LHCN-M2 (cell line): ENCODE data around the gene SLC35E2B. TPM values are rescaled to one million over a fixed set of nuclear protein-coding genes. Genes with fewer than 3 reads are reported as not detected.
A peak's percentile ranks its signal among the peaks of the same experiment; 100 is the strongest.
"Not testable (repeated sequence)": the region's sequence is repeated elsewhere in the genome, so short reads cannot be mapped to it uniquely, and the experiment has no call there.

Source experiments
- DNase-seq: peaks from one replicate; pipeline ENCODE4 v3.0.0-alpha.2; 2012; ENCODE audit warnings: low read depth
- polyA plus RNA-seq: library from polyadenylated mRNA; unstranded; fragments of >200 nt; gene quantifications from one replicate; pipeline ENCODE4 v1.2.1, GENCODE V29; 2012; ENCODE audit warnings: missing spikeins
- total RNA-seq: library from RNA; depleted of rRNA; stranded (reverse); fragments of >200 nt; gene quantifications from 2 replicates; pipeline ENCODE4 v1.2.3, GENCODE V29; 2014; rRNA removed

The SLC35E2B gene
- total RNA-seq, result 17.9 and 23.9 TPM in 2 replicates
- 12.0 TPM for polyA plus RNA-seq

DNA sequence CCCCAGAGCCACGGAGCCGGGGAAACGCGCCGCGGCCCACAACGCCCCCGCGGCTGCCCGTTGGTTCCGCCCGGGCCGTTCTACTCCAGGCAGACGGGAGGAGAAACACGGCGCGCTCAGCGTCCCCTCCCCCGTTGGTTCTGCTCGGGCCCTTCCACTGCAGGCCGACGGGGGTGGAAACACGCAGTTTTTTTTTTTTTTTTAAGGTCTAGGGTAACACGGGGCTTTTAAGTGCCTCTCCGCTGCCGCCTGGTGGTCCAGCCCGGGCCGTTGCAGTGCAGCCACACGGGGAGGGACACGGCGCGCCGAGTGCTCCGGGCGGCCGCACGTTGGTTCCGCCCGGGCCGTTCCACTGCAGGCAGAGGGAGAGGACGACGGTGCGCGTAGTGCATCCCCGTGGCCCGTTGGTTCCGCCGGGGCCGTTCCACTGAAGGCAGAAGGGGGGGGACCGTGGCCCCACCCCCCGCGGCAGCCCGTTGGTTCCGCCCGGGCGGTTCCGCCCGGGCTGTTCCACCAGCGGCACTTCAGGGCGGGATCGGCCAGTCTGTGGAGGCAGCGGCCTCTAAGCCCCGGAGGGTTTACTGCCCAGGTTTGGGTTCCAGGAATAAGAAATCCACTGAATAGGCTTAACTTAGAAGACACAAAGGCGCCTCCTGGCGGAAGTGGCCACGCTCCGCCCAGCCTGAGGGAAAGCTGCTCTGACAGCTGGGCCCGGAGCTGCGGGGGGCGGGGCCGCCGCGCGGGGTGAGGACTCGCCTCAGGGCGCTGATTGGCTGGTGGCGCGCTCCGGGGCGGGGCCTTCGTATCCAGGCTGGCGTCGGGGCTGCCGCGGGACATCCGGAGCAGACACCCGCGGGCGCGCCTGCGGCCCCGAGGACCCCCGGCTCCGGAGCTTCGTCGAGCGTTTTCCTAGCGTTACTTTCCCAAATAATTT is at the start of gene SLC35E2B:
Gene SLC35E2B, minus strand, starts transcription at position 82 of the 934 bp plus-strand sequence. CDS start 16,096 bp downstream, outside the sequence.
- peak; percentile 85 for DNase-seq

DNA sequence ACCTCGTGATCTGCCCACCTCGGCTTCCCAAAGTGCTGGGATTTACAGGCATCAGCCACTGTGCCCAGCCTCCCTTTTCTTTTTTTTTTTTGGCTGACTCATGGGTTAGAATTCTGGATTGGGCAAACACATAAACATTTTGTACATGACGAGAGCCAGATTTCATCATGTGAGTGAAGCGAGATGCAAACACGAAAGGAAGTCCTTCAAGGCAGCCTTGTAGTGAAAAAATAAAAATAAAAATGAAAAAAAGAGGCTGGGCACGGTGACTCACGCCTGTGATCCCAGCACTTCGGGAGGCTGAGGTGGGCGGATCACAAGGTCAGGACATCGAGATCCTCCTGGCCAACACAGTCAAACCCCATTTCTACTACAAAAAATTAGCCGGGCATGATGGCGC is 48.4 kb upstream of the SLC35E2B start:
- peak; percentile 98 for DNase-seq

DNA sequence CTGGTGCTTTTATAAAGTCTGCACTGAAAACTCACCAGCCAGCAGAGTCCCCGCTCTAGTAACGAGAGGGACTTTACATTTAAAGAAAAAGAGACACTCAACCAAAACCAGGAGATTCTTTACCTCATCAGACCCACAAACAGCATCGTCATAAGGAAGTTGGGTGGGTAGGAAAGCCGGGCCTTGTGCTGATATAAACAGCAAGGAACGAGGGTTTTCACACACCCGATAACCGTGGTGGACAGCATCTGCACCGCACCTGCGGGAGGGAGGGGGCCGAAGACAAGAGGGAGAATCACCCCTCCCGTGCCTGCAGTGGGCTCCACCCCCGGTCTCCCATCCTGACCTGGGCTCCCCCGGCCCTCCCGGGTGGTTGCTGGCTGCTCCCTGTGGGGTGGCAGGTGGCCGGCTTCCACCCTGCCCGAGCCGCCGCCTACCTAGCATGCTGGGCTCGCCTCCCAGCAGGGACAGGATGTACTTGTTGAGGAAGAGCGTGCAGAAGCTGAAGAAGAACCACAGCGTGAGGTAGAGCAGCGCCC is 46.3 kb upstream of the SLC35E2B start:
- not testable (repeated sequence) for DNase-seq

DNA sequence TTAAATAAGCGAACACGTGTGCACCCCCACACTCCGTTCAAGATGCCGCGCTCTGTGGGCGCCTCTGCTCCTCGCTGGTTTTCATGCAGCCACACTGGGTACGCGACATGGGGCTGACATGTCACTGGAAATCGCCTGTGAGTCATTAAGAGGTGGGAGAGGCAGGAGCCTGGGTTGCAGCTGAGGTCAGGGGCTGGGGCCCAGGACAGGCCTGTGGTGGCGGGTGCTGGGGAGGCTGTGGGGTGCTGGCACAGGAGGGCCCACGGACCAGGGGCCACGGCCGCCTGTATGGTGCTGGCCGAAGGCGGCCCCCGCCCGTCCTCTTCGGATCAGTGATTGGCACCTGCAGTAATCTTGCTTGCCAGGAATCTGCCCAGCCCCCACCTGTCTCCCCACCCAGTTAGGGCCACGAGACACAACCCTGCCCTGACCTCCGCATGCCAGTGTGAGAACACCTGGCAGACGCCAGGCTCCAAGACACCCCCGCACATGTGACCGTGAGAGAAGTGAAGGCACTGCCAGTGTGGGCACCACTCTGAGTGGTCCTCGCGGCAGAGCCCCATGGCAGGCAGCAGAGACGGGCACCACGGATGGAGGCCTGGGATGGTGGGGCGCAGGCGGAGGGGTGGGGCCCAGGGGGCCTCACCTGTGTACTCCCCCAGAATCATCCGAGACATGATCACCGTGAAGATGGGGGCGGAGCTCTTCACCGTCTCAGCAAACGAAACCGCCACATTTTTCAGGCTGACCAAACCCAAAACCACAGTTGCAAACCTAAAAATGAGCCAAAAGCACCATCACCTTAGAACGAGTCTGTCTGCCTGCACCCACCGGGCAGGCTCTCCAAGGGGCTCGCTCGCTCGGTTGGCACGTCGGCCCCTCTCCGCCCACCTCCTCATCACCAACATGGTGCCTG is 45.3 kb upstream of the SLC35E2B start:
- not testable (repeated sequence) for DNase-seq

DNA sequence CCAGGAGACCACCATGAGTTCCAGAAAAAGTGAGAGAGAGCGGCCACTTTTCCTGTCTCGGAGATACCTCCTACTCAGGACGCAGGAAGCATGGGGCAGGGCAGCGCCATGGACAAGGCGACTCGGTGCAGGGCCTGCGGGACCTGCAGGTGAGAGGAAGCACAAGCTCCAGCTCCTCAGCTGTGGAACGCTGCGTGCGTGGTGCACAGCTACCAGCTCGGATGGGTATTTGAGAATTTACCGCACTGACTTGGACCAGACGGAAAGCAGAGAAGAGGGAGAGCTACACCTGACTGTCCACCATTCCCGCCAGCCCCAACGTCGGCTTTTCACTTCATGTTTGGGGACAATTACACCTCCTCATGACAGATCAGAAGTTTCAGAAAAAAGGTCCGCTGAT is 39.8 kb upstream of the SLC35E2B start:
- DNase-seq, result no peak

DNA sequence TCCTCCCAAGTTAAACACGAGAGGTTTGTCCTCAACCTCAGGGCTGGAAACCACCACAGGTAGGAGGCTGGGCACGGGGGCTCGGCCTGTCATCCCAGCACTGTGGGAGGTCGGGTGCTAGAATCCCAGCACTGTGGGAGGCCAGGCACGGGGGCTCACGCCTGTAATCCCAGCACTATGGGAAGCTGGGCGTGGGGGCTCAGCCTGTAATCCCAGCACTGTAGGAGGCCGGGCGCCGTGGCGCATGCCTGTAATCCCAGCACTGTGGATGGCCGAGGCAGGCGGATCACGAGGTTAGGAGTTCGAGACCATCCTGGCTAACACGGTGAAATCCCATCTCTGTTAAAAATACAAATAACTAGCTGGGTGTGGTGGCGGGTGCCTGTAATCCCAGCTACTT is 38.3 kb upstream of the SLC35E2B start:
- no peak for DNase-seq

DNA sequence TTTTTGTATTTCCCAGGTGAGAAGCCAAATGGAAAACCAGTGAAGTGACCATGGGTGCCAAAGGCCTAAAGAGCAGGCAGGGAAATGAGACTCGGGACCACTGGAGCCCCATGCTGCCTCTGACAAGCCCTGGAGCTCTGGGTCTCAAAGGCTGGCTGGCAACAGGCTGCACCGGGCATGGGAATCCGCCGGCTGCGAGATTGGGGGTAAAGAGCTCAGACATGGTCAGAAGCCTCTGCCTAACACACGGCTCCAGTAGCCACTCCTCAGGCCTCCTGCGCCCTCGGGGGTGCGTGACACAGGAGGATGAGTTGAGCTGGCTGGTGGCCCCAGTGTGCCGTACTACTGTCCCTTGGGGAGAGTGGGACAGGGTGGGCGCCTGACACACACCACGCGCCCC is 37.6 kb upstream of the SLC35E2B start:
- DNase-seq, result not testable (repeated sequence)

DNA sequence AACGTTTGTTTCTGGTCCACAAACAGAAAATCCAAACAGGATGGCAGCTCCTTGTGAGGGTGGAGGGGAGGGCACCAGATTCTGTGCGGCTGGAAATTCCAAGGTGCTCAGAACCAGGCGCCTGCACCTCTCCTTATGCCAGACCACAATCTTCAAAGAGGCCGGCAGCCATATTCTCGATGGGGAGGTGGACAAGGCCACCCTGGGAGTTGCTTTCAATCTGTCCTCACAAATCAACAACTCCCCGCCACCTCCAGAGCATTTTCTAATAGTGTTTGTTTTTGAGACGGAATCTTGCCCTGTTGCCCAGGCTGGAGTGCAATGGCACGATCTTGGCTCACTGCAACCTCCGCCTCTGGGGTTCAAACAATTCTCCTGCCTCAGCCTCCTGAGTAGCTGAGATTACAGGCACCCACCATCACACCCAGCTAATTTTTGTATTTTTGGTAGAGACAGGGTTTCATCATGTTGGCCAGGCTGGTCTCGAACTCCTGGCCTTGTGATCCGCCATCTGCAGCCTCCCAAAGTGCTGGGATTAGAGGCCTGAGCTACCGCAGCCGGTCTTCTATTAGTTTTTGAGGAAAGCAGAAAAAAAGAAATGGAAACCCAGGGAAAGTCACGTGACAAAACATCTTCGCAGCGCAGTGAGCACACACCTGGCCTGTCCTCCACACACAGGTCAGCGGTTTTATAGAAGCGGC is 36.7 kb upstream of the SLC35E2B start:
- not testable (repeated sequence) for DNase-seq

DNA sequence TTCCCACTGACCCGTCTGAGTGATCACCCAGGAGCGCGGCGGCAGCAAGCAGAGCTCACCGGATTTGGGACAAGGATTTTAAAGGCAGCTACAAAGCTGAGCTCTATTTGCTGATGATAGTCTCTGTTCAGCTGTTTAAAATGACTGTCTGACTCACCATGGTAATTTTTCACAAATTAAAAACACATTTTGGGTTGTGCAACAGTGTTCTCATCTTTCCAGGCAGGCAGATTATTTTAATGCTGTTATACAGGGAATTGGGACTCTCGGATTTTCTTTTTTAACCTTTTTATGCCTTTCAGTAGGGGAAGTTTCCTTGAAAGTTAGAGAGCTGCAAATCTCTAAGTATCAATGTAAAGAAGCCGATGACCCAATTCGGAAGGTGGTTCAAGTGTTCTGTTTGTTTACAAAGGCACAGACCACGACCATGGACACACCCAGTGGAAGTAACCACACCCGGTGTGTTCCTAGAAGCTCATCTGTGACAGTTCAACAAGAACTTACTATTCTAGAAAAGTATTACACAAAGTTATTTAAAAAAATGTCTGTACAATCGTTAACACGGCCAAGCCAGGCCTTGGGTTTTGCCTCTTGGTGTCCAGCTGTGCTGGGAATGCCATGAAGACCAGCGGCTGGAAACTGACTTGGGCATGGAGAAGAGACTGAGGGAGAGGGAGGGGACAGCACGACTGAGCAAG is 35.9 kb upstream of the SLC35E2B start:
- DNase-seq, result peak; percentile 40

DNA sequence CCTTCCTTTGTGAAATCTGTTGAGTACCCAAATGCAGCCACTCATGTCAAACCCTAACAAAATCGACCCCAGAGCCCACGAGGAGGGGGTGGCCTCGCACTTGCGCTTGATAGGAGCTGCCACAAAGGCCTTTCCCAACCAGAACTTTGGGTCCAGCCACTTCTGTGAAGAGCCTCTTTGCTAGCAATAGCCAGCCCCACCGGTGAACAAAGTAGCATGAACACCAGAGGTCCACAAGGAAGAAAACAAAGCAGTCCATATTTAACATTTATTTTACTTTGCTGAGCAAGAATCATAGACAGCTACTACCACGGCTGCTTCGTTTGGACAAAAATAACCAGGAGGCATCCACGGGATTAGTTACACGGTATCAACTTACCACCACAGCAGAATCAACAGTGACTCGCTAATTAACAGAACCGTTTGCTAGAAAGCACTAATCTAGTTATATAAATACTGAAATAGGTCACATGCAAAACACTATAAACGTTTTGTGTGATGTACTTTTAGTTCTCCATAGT is 34.6 kb upstream of the SLC35E2B start:
- DNase-seq, result not testable (repeated sequence)

DNA sequence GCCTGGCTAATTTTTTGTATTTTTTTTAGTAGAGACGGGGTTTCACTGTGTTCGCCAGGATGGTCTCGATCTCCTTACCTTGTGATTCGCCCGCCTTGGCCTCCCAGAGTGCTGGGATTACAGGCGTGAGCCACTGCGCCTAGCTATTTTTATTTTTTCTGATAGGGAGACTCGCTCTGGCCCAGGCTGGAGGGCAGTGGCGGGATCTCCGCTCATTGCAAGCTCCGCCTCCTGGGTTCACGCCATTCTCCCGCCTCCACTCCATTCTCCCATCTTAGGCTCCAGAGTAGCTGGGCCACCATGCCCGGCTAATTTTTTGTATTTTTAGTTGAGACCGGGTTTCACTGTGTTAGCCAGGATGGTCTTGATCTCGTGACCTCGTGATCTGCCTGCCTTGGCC is 33.5 kb upstream of the SLC35E2B start:
- not testable (repeated sequence) for DNase-seq

DNA sequence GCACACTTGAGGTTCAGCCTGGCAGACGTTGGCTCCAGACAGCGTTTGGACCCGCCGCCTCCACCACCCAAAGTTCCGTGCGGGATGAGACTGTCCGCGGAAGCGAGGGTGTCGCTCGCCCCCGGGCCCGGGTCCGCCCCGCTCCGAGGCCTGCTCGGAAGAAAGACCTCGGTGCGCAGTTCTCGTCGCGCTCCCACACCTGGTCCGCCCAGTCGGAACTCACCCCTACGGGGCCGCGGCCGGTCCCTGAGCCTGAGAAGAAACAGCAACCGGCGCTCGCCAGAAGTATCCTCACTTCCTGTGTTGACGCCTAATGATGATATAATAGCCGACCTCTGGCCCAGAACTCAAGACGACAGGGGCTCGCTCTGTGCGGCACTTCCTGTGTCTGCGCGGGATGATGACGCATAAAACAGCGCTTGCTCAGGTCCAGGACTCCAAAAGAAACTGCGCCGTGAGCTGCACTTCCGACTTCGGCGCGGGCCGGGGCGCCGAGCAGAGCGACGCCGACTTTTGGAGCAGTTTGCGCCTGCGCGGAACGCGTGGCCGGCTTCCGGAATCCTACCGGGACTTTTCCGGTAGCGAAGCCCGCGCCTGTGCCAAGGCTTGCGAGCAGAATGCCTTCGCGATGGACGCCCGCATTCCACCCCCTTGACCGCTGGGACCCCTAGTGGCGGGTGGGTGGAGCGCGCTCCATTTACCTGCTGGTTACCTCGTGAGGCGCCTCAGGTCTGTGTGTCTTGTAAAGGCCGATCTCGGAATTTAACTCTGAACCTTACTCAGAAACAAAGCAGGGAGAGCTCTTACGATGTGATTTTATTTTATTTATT is 31.7 kb upstream of the SLC35E2B start, which contains the start of gene CDK11A:
Gene CDK11A, minus strand, starts transcription at position 323 of the 830 bp plus-strand sequence. CDS start 1,539 bp downstream, outside the sequence.
- DNase-seq, result peak; percentile 100

DNA sequence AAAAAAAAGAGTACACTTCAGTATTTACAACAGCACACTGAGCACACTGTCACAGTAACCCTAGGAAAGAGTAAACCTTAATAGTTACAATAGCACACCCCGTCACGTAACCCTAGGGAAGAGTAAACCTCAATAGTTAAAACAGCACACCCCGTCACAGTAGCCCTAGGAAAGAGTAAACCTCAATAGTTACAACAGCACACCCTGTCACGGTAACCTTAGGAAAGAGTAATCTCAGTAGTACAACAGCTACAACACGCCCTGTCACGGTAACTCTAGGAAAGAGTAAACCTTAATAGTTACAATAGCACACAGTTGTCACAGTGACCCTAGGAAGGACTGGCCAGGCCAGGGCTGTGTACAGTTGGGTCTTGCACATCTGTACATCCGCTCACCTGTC is 28.6 kb upstream of the SLC35E2B start:
- no peak for DNase-seq

DNA sequence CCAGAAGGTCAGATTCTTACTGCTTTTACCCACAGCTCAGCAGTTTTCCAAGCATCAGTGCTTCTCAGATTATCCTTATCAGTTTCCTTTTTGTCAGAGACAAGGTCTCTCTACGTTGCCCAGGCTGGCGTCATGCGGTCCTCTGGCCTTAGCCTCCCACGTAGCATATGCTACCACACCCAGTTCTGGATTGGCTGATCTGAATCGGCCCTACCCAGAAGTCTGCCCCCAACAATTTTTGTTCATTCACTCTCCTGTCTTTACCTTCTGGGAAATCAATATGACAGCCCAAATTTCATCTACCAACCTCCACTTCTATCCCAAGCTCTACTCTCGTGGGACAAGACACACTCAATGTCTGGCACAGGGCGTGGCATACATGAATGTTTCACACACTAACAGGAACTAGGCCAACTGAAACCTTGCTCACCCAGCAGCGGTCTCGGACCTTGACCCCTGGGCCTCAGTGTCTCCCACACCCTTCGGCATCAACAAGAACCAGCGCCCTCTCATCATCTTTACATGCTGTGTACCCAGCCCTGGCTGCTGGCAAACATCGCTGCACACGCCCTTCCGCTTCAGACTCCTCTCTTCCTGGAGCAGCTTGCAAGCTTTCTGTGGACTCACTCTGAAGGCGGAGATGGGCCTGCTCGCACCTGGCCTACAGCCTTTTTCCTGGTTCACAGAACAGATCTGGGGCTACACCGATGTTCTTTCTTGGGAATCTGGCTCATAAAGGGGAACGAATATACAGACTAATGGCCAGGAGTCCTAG is 22.7 kb upstream of the SLC35E2B start:
- DNase-seq, result not testable (repeated sequence)

DNA sequence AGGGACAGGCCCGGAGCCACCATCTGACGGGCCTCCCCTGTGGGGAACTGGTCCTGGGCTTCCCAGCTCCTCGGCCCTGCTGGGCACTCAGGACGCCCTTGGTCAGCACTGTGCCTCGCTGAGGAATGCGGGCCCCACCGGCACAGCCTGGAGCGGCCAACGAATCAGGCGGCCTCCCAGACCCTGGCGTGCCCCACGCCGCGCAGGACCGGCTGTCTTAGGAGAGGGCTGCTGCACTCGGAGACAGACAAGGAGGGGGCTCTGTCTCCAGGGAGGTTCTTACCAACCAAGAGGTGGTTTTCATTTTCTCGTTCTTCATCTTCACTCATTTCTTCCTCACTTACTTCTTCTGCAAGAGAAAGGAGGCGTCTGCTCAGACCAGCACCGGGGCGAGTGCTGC is 15.3 kb upstream of the SLC35E2B start:
- not testable (repeated sequence) for DNase-seq

DNA sequence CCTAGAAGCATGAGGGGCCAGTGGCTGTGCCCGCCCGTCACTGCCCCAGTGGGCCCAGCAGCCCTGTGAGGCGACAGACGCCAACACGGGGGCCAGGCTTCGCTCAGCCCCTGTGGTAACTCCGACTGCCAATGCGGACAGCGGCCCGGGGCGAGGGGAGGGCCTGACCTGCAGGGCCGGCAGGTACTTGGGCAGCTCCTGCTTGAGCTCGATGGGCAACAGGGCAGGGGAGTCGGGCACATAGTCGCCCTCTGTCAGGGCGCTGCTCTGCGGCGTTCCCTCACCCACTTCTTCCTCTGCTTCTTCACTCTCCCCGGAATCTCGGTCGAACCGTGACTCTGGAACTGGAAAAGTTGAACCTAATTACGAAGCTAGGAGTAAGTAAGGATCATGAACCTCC is 14.6 kb upstream of the SLC35E2B start:
- DNase-seq, result not testable (repeated sequence)

DNA sequence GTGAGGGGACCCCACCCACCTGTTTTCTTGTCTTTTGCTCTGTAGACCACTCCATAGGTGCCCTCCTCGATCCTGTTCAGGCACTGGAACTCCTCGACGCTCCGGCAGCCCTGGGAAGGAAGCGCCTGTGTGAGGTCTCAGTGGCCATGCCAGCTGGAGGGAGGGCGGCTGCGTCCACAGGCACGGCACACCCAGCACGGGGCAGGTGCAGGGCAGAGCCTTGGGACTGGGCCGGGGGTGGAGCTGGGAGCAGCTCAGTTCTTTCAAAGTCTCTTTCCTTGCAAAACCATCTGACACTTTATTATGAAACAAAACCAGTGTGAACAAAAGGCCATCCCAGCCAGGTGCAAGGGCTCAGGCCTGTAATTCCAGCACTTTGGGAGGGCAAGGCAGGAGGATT is 13.0 kb upstream of the SLC35E2B start:
- DNase-seq, result not testable (repeated sequence)

DNA sequence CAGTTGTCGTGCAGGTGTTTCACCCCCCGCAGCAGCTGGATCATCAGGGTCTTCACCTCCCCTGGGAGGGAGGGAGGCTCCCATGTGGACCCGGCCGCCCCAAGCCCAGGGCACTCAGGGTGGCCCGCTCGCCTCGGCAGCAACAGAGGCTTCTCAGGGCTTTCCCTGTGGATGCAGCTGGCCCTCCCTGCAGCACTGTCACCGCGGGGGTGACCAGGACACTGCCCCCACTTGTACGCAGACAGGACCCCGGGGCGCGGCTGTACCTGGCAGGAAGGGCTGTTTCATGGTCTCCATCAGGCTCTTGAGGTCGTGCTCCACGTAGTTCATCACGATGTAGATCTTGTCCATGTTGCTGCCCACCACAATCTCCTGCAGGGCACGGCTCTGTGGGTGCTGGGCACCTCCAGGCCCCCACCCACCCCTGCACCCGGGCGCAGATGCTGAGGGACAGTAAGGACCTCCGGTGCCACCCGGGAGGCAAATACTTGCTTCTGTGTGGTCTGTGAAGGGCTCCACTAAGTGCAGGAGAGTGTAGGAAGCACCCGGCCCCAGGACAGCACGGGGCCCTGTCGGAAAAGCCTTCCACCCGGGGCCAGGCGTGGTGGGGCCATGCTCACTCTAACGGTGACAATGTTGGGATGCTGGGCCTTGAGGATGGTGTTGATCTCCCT is 11.8 kb upstream of the SLC35E2B start:
- DNase-seq, result not testable (repeated sequence)
